GM19395 (cell line): Measurements from ENCODE around the gene DIRAS3.
"Not testable (repeated sequence)": the region's sequence is repeated elsewhere in the genome, so short reads cannot be mapped to it uniquely, and the experiment has no call there.

Experiments
- ATAC-seq: cut with Tn5 transposase; IDR thresholded peaks from one replicate; pipeline ENCODE4 v1.9.1; 2021; ENCODE audit warnings: mild to moderate bottlenecking, moderate library complexity; ENCODE audit not compliant: unreplicated experiment

Gene DIRAS3

GRCh38 chr1:68024635-68025338 lies 25.6 kb downstream of the DIRAS3 start:
- no peak for ATAC-seq

GRCh38 chr1:68016381-68016780 lies 34.0 kb downstream of the DIRAS3 start:
- ATAC-seq, result no peak

GRCh38 chr1:68015971-68016370 lies 34.5 kb downstream of the DIRAS3 start:
- ATAC-seq, result no peak

- ATAC-seq, result no peak
Measured at GRCh38 chr1:68015369-68015768, 35.1 kb downstream of the DIRAS3 start.

- no peak for ATAC-seq
Measured at GRCh38 chr1:68013351-68013750, 37.1 kb downstream of the DIRAS3 start.

- ATAC-seq, result no peak
Measured at GRCh38 chr1:68011657-68012375, 38.6 kb downstream of the DIRAS3 start.

- ATAC-seq, result no peak
Measured at GRCh38 chr1:68010543-68010942, 39.9 kb downstream of the DIRAS3 start.

GRCh38 chr1:68010090-68010489 lies 40.3 kb downstream of the DIRAS3 start:
- no peak for ATAC-seq

- ATAC-seq, result not testable (repeated sequence)
Measured at GRCh38 chr1:68003626-68004025, 46.8 kb downstream of the DIRAS3 start.

- ATAC-seq, result no peak
Measured at GRCh38 chr1:68000191-68000590, 50.2 kb downstream of the DIRAS3 start.

GRCh38 chr1:67997746-67998145 lies 52.7 kb downstream of the DIRAS3 start:
- no peak for ATAC-seq
